ENCODE measurements around the gene ILDR2.

ILDR2 gene

GRCh38 chr1:167013108-167013929, 38.0 kb upstream of the ILDR2 start:
- WGBS = 69% methylated on average over 7 of the region's 8 CpGs
- no peak overlapping the region for H3K14ac ChIP-seq (ENCODE audit: low read length in 2 of 2)
- no peak overlapping the region for H4K8ac ChIP-seq (ENCODE audit: low read length)
- no peaks in the 10 kb centered on the region for H3K9me3 ChIP-seq (ENCODE audit: control insufficient read depth, low read length)
- H3K4me2 ChIP-seq (ENCODE audit: low read length, poor library complexity, severe bottlenecking) = no peak overlapping the region
- H3K18ac ChIP-seq (ENCODE audit: low read depth in 1 of 2, low read length in 2 of 2) = no peak overlapping the region
- H3K4ac ChIP-seq (ENCODE audit: low read depth in 1 of 2, low read length in 2 of 2) = no peak overlapping the region
- DNase-seq = no peak
- H3K4me1 ChIP-seq (ENCODE audit: control insufficient read depth, insufficient read depth, low read depth, low read length) = no peaks in the 10 kb centered on the region
- H2AFZ ChIP-seq (ENCODE audit: low read depth, low read length) = no peak overlapping the region
- no peak overlapping the region for H2BK12ac ChIP-seq (ENCODE audit: low read length in 2 of 2)
- no peak overlapping the region for H3K23ac ChIP-seq (ENCODE audit: low read length in 2 of 2)
- peaks cover 5 to 6% of the 10 kb centered on the region in 2 experiments for H3K27me3 ChIP-seq (ENCODE audit: control insufficient read depth in 1 of 2, insufficient read depth in 1 of 2, low read length in 2 of 2)
- H3K79me1 ChIP-seq (replicated peaks; ENCODE audit: low read length, poor library complexity, severe bottlenecking) = no peaks in the 10 kb centered on the region
- H3K27ac ChIP-seq (ENCODE audit: low read length, poor library complexity, severe bottlenecking) = no peak overlapping the region
- no peak overlapping the region for H4K91ac ChIP-seq (ENCODE audit: low read length)
- H3K36me3 ChIP-seq (ENCODE audit: control insufficient read depth in 1 of 2, insufficient read depth in 2 of 2, low read depth in 1 of 2, low read length in 2 of 2) = no peaks in the 10 kb centered on the region
- no peak overlapping the region for H2BK5ac ChIP-seq (ENCODE audit: low read depth, low read length, poor library complexity, severe bottlenecking)
- no peak overlapping the region for H3K4me3 ChIP-seq (ENCODE audit: insufficient read depth in 1 of 2, low read depth in 1 of 2, low read length in 2 of 2)
- no peak overlapping the region for H2BK120ac ChIP-seq (ENCODE audit: low read depth, low read length)
- no peak overlapping the region for H2BK15ac ChIP-seq (ENCODE audit: low read depth, poor library complexity, severe bottlenecking)
- H2AK5ac ChIP-seq (ENCODE audit: low read length, severe bottlenecking) = no peak overlapping the region
- H3K9ac ChIP-seq (ENCODE audit: low read length) = no peak overlapping the region

- Histone ChIP-seq H3K4me1 (ENCODE audit: control insufficient read depth, insufficient read depth, low read depth, low read length) (no peaks in the 10 kb centered on the region), H3K36me3 (ENCODE audit: control insufficient read depth in 1 of 2, insufficient read depth in 2 of 2, low read depth in 1 of 2, low read length in 2 of 2) (no peaks in the 10 kb centered on the region), H4K91ac (ENCODE audit: low read length) (no peak overlapping the region), H3K79me1 (replicated peaks; ENCODE audit: low read length, poor library complexity, severe bottlenecking) (no peaks in the 10 kb centered on the region), H3K4ac (ENCODE audit: low read depth in 1 of 2, low read length in 2 of 2) (no peak overlapping the region), H3K14ac (ENCODE audit: low read length in 2 of 2) (no peak overlapping the region), H2BK12ac (ENCODE audit: low read length in 2 of 2) (no peak overlapping the region), H2AFZ (ENCODE audit: low read depth, low read length) (no peak overlapping the region), H3K23ac (ENCODE audit: low read length in 2 of 2) (no peak overlapping the region), H3K27ac (ENCODE audit: low read length, poor library complexity, severe bottlenecking) (no peak overlapping the region), H3K18ac (ENCODE audit: low read depth in 1 of 2, low read length in 2 of 2) (no peak overlapping the region), H3K4me2 (ENCODE audit: low read length, poor library complexity, severe bottlenecking) (no peak overlapping the region), H2BK15ac (ENCODE audit: low read depth, poor library complexity, severe bottlenecking) (no peak overlapping the region), H3K27me3 (ENCODE audit: control insufficient read depth in 1 of 2, insufficient read depth in 1 of 2, low read length in 2 of 2) (peaks cover 5 to 6% of the 10 kb centered on the region in 2 experiments), H2BK120ac (ENCODE audit: low read depth, low read length) (no peak overlapping the region), H3K9me3 (ENCODE audit: control insufficient read depth, low read length) (no peaks in the 10 kb centered on the region), H2AK5ac (ENCODE audit: low read length, severe bottlenecking) (no peak overlapping the region), H3K9ac (ENCODE audit: low read length) (no peak overlapping the region), H4K8ac (ENCODE audit: low read length) (no peak overlapping the region), H3K4me3 (ENCODE audit: insufficient read depth in 1 of 2, low read depth in 1 of 2, low read length in 2 of 2) (no peak overlapping the region), H2BK5ac (ENCODE audit: low read depth, low read length, poor library complexity, severe bottlenecking) (no peak overlapping the region)
- no peak for DNase-seq
- WGBS = 75% methylated on average over 2 of the region's 2 CpGs
Observed at GRCh38 chr1:167012570-167012969, 37.2 kb upstream of the ILDR2 start.

- Histone ChIP-seq H3K18ac (ENCODE audit: low read depth in 1 of 2, low read length in 2 of 2) (no peak overlapping the region), H3K4me2 (ENCODE audit: low read length, poor library complexity, severe bottlenecking) (no peak overlapping the region), H3K27me3 (ENCODE audit: control insufficient read depth in 1 of 2, insufficient read depth in 1 of 2, low read length in 2 of 2) (peaks cover 5 to 6% of the 10 kb centered on the region in 2 experiments), H3K9me3 (ENCODE audit: control insufficient read depth, low read length) (no peaks in the 10 kb centered on the region), H2BK12ac (ENCODE audit: low read length in 2 of 2) (no peak overlapping the region), H2BK15ac (ENCODE audit: low read depth, poor library complexity, severe bottlenecking) (no peak overlapping the region), H3K79me1 (replicated peaks; ENCODE audit: low read length, poor library complexity, severe bottlenecking) (no peaks in the 10 kb centered on the region), H3K9ac (ENCODE audit: low read length) (no peak overlapping the region), H2AFZ (ENCODE audit: low read depth, low read length) (no peak overlapping the region), H3K4me3 (ENCODE audit: insufficient read depth in 1 of 2, low read depth in 1 of 2, low read length in 2 of 2) (no peak overlapping the region), H3K36me3 (ENCODE audit: control insufficient read depth in 1 of 2, insufficient read depth in 2 of 2, low read depth in 1 of 2, low read length in 2 of 2) (no peaks in the 10 kb centered on the region), H3K4me1 (ENCODE audit: control insufficient read depth, insufficient read depth, low read depth, low read length) (no peaks in the 10 kb centered on the region), H3K23ac (ENCODE audit: low read length in 2 of 2) (no peak overlapping the region), H4K8ac (ENCODE audit: low read length) (no peak overlapping the region), H2BK5ac (ENCODE audit: low read depth, low read length, poor library complexity, severe bottlenecking) (no peak overlapping the region), H3K14ac (ENCODE audit: low read length in 2 of 2) (no peak overlapping the region), H4K91ac (ENCODE audit: low read length) (no peak overlapping the region), H3K27ac (ENCODE audit: low read length, poor library complexity, severe bottlenecking) (no peak overlapping the region), H3K4ac (ENCODE audit: low read depth in 1 of 2, low read length in 2 of 2) (no peak overlapping the region), H2BK120ac (ENCODE audit: low read depth, low read length) (no peak overlapping the region), H2AK5ac (ENCODE audit: low read length, severe bottlenecking) (no peak overlapping the region)
- no CpG with 5 or more reads among the region's 1 CpG for WGBS
- DNase-seq = no peak
Observed at GRCh38 chr1:167011560-167012191, 36.3 kb upstream of the ILDR2 start.

- H3K18ac ChIP-seq (ENCODE audit: low read depth in 1 of 2, low read length in 2 of 2) = no peak overlapping the region
- no peak overlapping the region for H3K4me2 ChIP-seq (ENCODE audit: low read length, poor library complexity, severe bottlenecking)
- no peaks in the 10 kb centered on the region for H3K36me3 ChIP-seq (ENCODE audit: control insufficient read depth in 1 of 2, insufficient read depth in 2 of 2, low read depth in 1 of 2, low read length in 2 of 2)
- H2BK5ac ChIP-seq (ENCODE audit: low read depth, low read length, poor library complexity, severe bottlenecking) = no peak overlapping the region
- no peak overlapping the region for H2BK120ac ChIP-seq (ENCODE audit: low read depth, low read length)
- H3K23ac ChIP-seq (ENCODE audit: low read length in 2 of 2) = no peak overlapping the region
- no peak overlapping the region for H3K9ac ChIP-seq (ENCODE audit: low read length)
- WGBS = 83% methylated on average over 2 of the region's 2 CpGs
- H2AK5ac ChIP-seq (ENCODE audit: low read length, severe bottlenecking) = no peak overlapping the region
- H4K8ac ChIP-seq (ENCODE audit: low read length) = no peak overlapping the region
- peak overlapping the region; percentile 79 for H3K27ac ChIP-seq (ENCODE audit: low read length, poor library complexity, severe bottlenecking)
- H4K91ac ChIP-seq (ENCODE audit: low read length) = no peak overlapping the region
- no peak overlapping the region for H3K4ac ChIP-seq (ENCODE audit: low read depth in 1 of 2, low read length in 2 of 2)
- H3K4me1 ChIP-seq (ENCODE audit: control insufficient read depth, insufficient read depth, low read depth, low read length) = no peaks in the 10 kb centered on the region
- no peak overlapping the region for H3K4me3 ChIP-seq (ENCODE audit: insufficient read depth in 1 of 2, low read depth in 1 of 2, low read length in 2 of 2)
- H2BK15ac ChIP-seq (ENCODE audit: low read depth, poor library complexity, severe bottlenecking) = no peak overlapping the region
- H2BK12ac ChIP-seq (ENCODE audit: low read length in 2 of 2) = no peak overlapping the region
- H3K14ac ChIP-seq (ENCODE audit: low read length in 2 of 2) = no peak overlapping the region
- no peak overlapping the region for H2AFZ ChIP-seq (ENCODE audit: low read depth, low read length)
- no peaks in the 10 kb centered on the region for H3K27me3 ChIP-seq (ENCODE audit: control insufficient read depth in 1 of 2, insufficient read depth in 1 of 2, low read length in 2 of 2)
- H3K79me1 ChIP-seq (replicated peaks; ENCODE audit: low read length, poor library complexity, severe bottlenecking) = no peaks in the 10 kb centered on the region
- no peak for DNase-seq
- peaks cover 21% of the 10 kb centered on the region for H3K9me3 ChIP-seq (ENCODE audit: control insufficient read depth, low read length)
Observed at GRCh38 chr1:167003711-167004110, 28.4 kb upstream of the ILDR2 start.

Data from mesenchymal stem cell (in vitro differentiated cells and primary cell).